ENCODE measurements around the gene ENOPH1.

The ENOPH1 gene

GRCh38 chr4:82434949-82435348, 4.6 kb downstream of the ENOPH1 start:
- no peak overlapping the region for H2BK5ac ChIP-seq (ENCODE audit: low read depth, low read length, poor library complexity, severe bottlenecking)
- H3K9ac ChIP-seq (ENCODE audit: low read length), result no peak overlapping the region
- no peak overlapping the region for H4K91ac ChIP-seq (ENCODE audit: low read length)
- no peak for DNase-seq
- H3K27me3 ChIP-seq (ENCODE audit: control insufficient read depth in 1 of 2, insufficient read depth in 1 of 2, low read length in 2 of 2), result no peaks in the 10 kb centered on the region
- WGBS, result 94% methylated on average over 5 of the region's 7 CpGs
- peaks cover 18% of the 10 kb centered on the region for H3K79me1 ChIP-seq (replicated peaks; ENCODE audit: low read length, poor library complexity, severe bottlenecking)
- no peak overlapping the region for H3K18ac ChIP-seq (ENCODE audit: low read depth in 1 of 2, low read length in 2 of 2)
- no peak overlapping the region for H3K4ac ChIP-seq (ENCODE audit: low read depth in 1 of 2, low read length in 2 of 2)
- H3K23ac ChIP-seq (ENCODE audit: low read length in 2 of 2), result no peak overlapping the region
- H3K4me1 ChIP-seq (ENCODE audit: control insufficient read depth, insufficient read depth, low read depth, low read length), result peaks cover 8% of the 10 kb centered on the region
- H2AFZ ChIP-seq (ENCODE audit: low read depth, low read length), result no peak overlapping the region
- no peak overlapping the region for H2BK12ac ChIP-seq (ENCODE audit: low read length in 2 of 2)
- no peak overlapping the region for H2BK120ac ChIP-seq (ENCODE audit: low read depth, low read length)
- H3K36me3 ChIP-seq (ENCODE audit: control insufficient read depth in 1 of 2, insufficient read depth in 2 of 2, low read depth in 1 of 2, low read length in 2 of 2), result peaks cover 4 to 10% of the 10 kb centered on the region in 2 experiments
- H3K4me2 ChIP-seq (ENCODE audit: low read length, poor library complexity, severe bottlenecking), result no peak overlapping the region
- H4K8ac ChIP-seq (ENCODE audit: low read length), result no peak overlapping the region
- H3K14ac ChIP-seq (ENCODE audit: low read length in 2 of 2), result no peak overlapping the region
- H3K4me3 ChIP-seq (ENCODE audit: insufficient read depth in 1 of 2, low read depth in 1 of 2, low read length in 2 of 2), result no peak overlapping the region
- no peaks in the 10 kb centered on the region for H3K9me3 ChIP-seq (ENCODE audit: control insufficient read depth, low read length)
- H2BK15ac ChIP-seq (ENCODE audit: low read depth, poor library complexity, severe bottlenecking), result no peak overlapping the region
- no peak overlapping the region for H3K27ac ChIP-seq (ENCODE audit: low read length, poor library complexity, severe bottlenecking)
- H2AK5ac ChIP-seq (ENCODE audit: low read length, severe bottlenecking), result no peak overlapping the region

- H3K4ac ChIP-seq (ENCODE audit: low read depth in 1 of 2, low read length in 2 of 2), result no peak overlapping the region
- peaks cover 4 to 10% of the 10 kb centered on the region in 2 experiments for H3K36me3 ChIP-seq (ENCODE audit: control insufficient read depth in 1 of 2, insufficient read depth in 2 of 2, low read depth in 1 of 2, low read length in 2 of 2)
- H2BK5ac ChIP-seq (ENCODE audit: low read depth, low read length, poor library complexity, severe bottlenecking), result no peak overlapping the region
- H3K79me1 ChIP-seq (replicated peaks; ENCODE audit: low read length, poor library complexity, severe bottlenecking), result peaks cover 17% of the 10 kb centered on the region
- H3K9me3 ChIP-seq (ENCODE audit: control insufficient read depth, low read length), result no peaks in the 10 kb centered on the region
- no peak overlapping the region for H2AFZ ChIP-seq (ENCODE audit: low read depth, low read length)
- H3K9ac ChIP-seq (ENCODE audit: low read length), result no peak overlapping the region
- DNase-seq, result no peak
- peaks cover 8% of the 10 kb centered on the region for H3K4me1 ChIP-seq (ENCODE audit: control insufficient read depth, insufficient read depth, low read depth, low read length)
- H2BK15ac ChIP-seq (ENCODE audit: low read depth, poor library complexity, severe bottlenecking), result no peak overlapping the region
- H3K4me2 ChIP-seq (ENCODE audit: low read length, poor library complexity, severe bottlenecking), result no peak overlapping the region
- H3K4me3 ChIP-seq (ENCODE audit: insufficient read depth in 1 of 2, low read depth in 1 of 2, low read length in 2 of 2), result no peak overlapping the region
- no peak overlapping the region for H4K8ac ChIP-seq (ENCODE audit: low read length)
- H3K23ac ChIP-seq (ENCODE audit: low read length in 2 of 2), result no peak overlapping the region
- H4K91ac ChIP-seq (ENCODE audit: low read length), result no peak overlapping the region
- no peak overlapping the region for H2AK5ac ChIP-seq (ENCODE audit: low read length, severe bottlenecking)
- H3K27me3 ChIP-seq (ENCODE audit: control insufficient read depth in 1 of 2, insufficient read depth in 1 of 2, low read length in 2 of 2), result no peaks in the 10 kb centered on the region
- H3K27ac ChIP-seq (ENCODE audit: low read length, poor library complexity, severe bottlenecking), result no peak overlapping the region
- no peak overlapping the region for H3K14ac ChIP-seq (ENCODE audit: low read length in 2 of 2)
- 98% methylated on average over 4 of the region's 5 CpGs for WGBS
- no peak overlapping the region for H3K18ac ChIP-seq (ENCODE audit: low read depth in 1 of 2, low read length in 2 of 2)
- H2BK12ac ChIP-seq (ENCODE audit: low read length in 2 of 2), result no peak overlapping the region
- H2BK120ac ChIP-seq (ENCODE audit: low read depth, low read length), result no peak overlapping the region
Measured at GRCh38 chr4:82436130-82436529, 5.7 kb downstream of the ENOPH1 start.

- Histone ChIP-seq H2AFZ (ENCODE audit: low read depth, low read length) (no peak overlapping the region), H4K8ac (ENCODE audit: low read length) (no peak overlapping the region), H3K14ac (ENCODE audit: low read length in 2 of 2) (no peak overlapping the region), H3K23ac (ENCODE audit: low read length in 2 of 2) (no peak overlapping the region), H3K27ac (ENCODE audit: low read length, poor library complexity, severe bottlenecking) (no peak overlapping the region), H2BK120ac (ENCODE audit: low read depth, low read length) (no peak overlapping the region), H3K9ac (ENCODE audit: low read length) (no peak overlapping the region), H3K4ac (ENCODE audit: low read depth in 1 of 2, low read length in 2 of 2) (no peak overlapping the region), H2BK12ac (ENCODE audit: low read length in 2 of 2) (no peak overlapping the region), H3K79me1 (replicated peaks; ENCODE audit: low read length, poor library complexity, severe bottlenecking) (peaks cover 18% of the 10 kb centered on the region), H3K4me1 (ENCODE audit: control insufficient read depth, insufficient read depth, low read depth, low read length) (peaks cover 8% of the 10 kb centered on the region), H2BK15ac (ENCODE audit: low read depth, poor library complexity, severe bottlenecking) (no peak overlapping the region), H3K27me3 (ENCODE audit: control insufficient read depth in 1 of 2, insufficient read depth in 1 of 2, low read length in 2 of 2) (no peaks in the 10 kb centered on the region), H2AK5ac (ENCODE audit: low read length, severe bottlenecking) (no peak overlapping the region), H4K91ac (ENCODE audit: low read length) (no peak overlapping the region), H2BK5ac (ENCODE audit: low read depth, low read length, poor library complexity, severe bottlenecking) (no peak overlapping the region), H3K4me3 (ENCODE audit: insufficient read depth in 1 of 2, low read depth in 1 of 2, low read length in 2 of 2) (no peak overlapping the region), H3K9me3 (ENCODE audit: control insufficient read depth, low read length) (no peaks in the 10 kb centered on the region), H3K4me2 (ENCODE audit: low read length, poor library complexity, severe bottlenecking) (no peak overlapping the region), H3K18ac (ENCODE audit: low read depth in 1 of 2, low read length in 2 of 2) (no peak overlapping the region), H3K36me3 (ENCODE audit: control insufficient read depth in 1 of 2, insufficient read depth in 2 of 2, low read depth in 1 of 2, low read length in 2 of 2) (peaks cover 4 to 10% of the 10 kb centered on the region in 2 experiments)
- 99% methylated on average over 4 of the region's 4 CpGs for WGBS
- DNase-seq, result no peak
Measured at GRCh38 chr4:82436780-82437179, 6.4 kb downstream of the ENOPH1 start.

GRCh38 chr4:82437285-82438005, 7.1 kb downstream of the ENOPH1 start:
- H3K4ac ChIP-seq (ENCODE audit: low read depth in 1 of 2, low read length in 2 of 2), result no peak overlapping the region
- no peak overlapping the region for H2BK12ac ChIP-seq (ENCODE audit: low read length in 2 of 2)
- no peak overlapping the region for H3K9ac ChIP-seq (ENCODE audit: low read length)
- H3K4me2 ChIP-seq (ENCODE audit: low read length, poor library complexity, severe bottlenecking), result no peak overlapping the region
- no peak overlapping the region for H3K14ac ChIP-seq (ENCODE audit: low read length in 2 of 2)
- H3K27me3 ChIP-seq (ENCODE audit: control insufficient read depth in 1 of 2, insufficient read depth in 1 of 2, low read length in 2 of 2), result no peaks in the 10 kb centered on the region
- peaks cover 4 to 10% of the 10 kb centered on the region in 2 experiments for H3K36me3 ChIP-seq (ENCODE audit: control insufficient read depth in 1 of 2, insufficient read depth in 2 of 2, low read depth in 1 of 2, low read length in 2 of 2)
- H3K18ac ChIP-seq (ENCODE audit: low read depth in 1 of 2, low read length in 2 of 2), result no peak overlapping the region
- no peak overlapping the region for H4K91ac ChIP-seq (ENCODE audit: low read length)
- no peak overlapping the region for H3K4me3 ChIP-seq (ENCODE audit: insufficient read depth in 1 of 2, low read depth in 1 of 2, low read length in 2 of 2)
- DNase-seq, result no peak
- no peak overlapping the region for H3K23ac ChIP-seq (ENCODE audit: low read length in 2 of 2)
- H3K27ac ChIP-seq (ENCODE audit: low read length, poor library complexity, severe bottlenecking), result peak overlapping the region; percentile 36
- no peak overlapping the region for H2AK5ac ChIP-seq (ENCODE audit: low read length, severe bottlenecking)
- no peak overlapping the region for H2BK15ac ChIP-seq (ENCODE audit: low read depth, poor library complexity, severe bottlenecking)
- H3K9me3 ChIP-seq (ENCODE audit: control insufficient read depth, low read length), result no peaks in the 10 kb centered on the region
- no peak overlapping the region for H2BK5ac ChIP-seq (ENCODE audit: low read depth, low read length, poor library complexity, severe bottlenecking)
- 93% methylated on average over 3 of the region's 4 CpGs for WGBS
- peaks cover 4% of the 10 kb centered on the region for H3K4me1 ChIP-seq (ENCODE audit: control insufficient read depth, insufficient read depth, low read depth, low read length)
- H3K79me1 ChIP-seq (replicated peaks; ENCODE audit: low read length, poor library complexity, severe bottlenecking), result peaks cover 17% of the 10 kb centered on the region
- no peak overlapping the region for H4K8ac ChIP-seq (ENCODE audit: low read length)
- H2AFZ ChIP-seq (ENCODE audit: low read depth, low read length), result no peak overlapping the region
- H2BK120ac ChIP-seq (ENCODE audit: low read depth, low read length), result no peak overlapping the region

Measured in mesenchymal stem cell (in vitro differentiated cells and primary cell).